HG02852 (cell line): ENCODE data around the gene ZGLP1.
"Not testable (repeated sequence)": the region's sequence is repeated elsewhere in the genome, so short reads cannot be mapped to it uniquely, and the experiment has no call there.

ENCODE experiments used
- ATAC-seq: cut with Tn5 transposase; IDR thresholded peaks from one replicate; pipeline ENCODE4 v1.9.1; 2021; ENCODE audit warnings: mild to moderate bottlenecking, moderate library complexity; ENCODE audit not compliant: unreplicated experiment

Gene ZGLP1

GRCh38 chr19:10309423-10309822 is at the start of gene ZGLP1:
Gene ZGLP1, minus strand, starts transcription at chr19:10309815.
- no peak for ATAC-seq

GRCh38 chr19:10356431-10356830 is 46.8 kb upstream of the ZGLP1 start:
- no peak for ATAC-seq

- no peak for ATAC-seq
These were observed 44.3 kb upstream of the ZGLP1 start for GRCh38 chr19:10353793-10354391.

GRCh38 chr19:10352764-10353671 is 43.4 kb upstream of the ZGLP1 start:
- no peak for ATAC-seq

GRCh38 chr19:10346509-10346908 is 36.9 kb upstream of the ZGLP1 start:
- no peak for ATAC-seq

GRCh38 chr19:10344780-10345179 is 35.2 kb upstream of the ZGLP1 start:
- no peak for ATAC-seq

- no peak for ATAC-seq
These were observed 33.9 kb upstream of the ZGLP1 start for GRCh38 chr19:10343495-10343894.

- ATAC-seq = no peak
These were observed 30.4 kb upstream of the ZGLP1 start for GRCh38 chr19:10339977-10340376.

- peak; percentile 75 for ATAC-seq
These were observed 29.9 kb upstream of the ZGLP1 start, which contains the start of gene ICAM3 for GRCh38 chr19:10339380-10339960. Gene ICAM3, minus strand, starts transcription at chr19:10339624. Its CDS starts 10 bp downstream, at chr19:10339614.

- no peak for ATAC-seq
These were observed 29.3 kb upstream of the ZGLP1 start for GRCh38 chr19:10338940-10339339.

GRCh38 chr19:10336725-10337124 is 27.1 kb upstream of the ZGLP1 start:
- ATAC-seq = not testable (repeated sequence)

GRCh38 chr19:10335352-10335985 is 25.9 kb upstream of the ZGLP1 start:
- no peak for ATAC-seq

GRCh38 chr19:10334588-10335351 is 25.2 kb upstream of the ZGLP1 start:
- no peak for ATAC-seq

GRCh38 chr19:10333758-10334587 is 24.4 kb upstream of the ZGLP1 start:
- ATAC-seq = no peak

GRCh38 chr19:10332965-10333757 is 23.5 kb upstream of the ZGLP1 start, which contains the start of gene RAVER1:
Gene RAVER1, minus strand, starts transcription at chr19:10333529. Its CDS starts 22 bp downstream, at chr19:10333507.
- peak; percentile 84 for ATAC-seq

GRCh38 chr19:10332158-10332964 is 22.7 kb upstream of the ZGLP1 start:
- no peak for ATAC-seq

GRCh38 chr19:10329555-10329954 is 19.9 kb upstream of the ZGLP1 start:
- no peak for ATAC-seq
